ENCODE results near the gene MAP1S. TPM values are rescaled to one million over a fixed set of nuclear protein-coding genes. Genes with fewer than 3 reads are reported as not detected.
A peak's percentile ranks its signal among the peaks of the same experiment; 100 is the strongest.

Gene MAP1S
- total RNA-seq, 2 experiments from 2014 or later = 53.8 to 54.7 TPM

DNA sequence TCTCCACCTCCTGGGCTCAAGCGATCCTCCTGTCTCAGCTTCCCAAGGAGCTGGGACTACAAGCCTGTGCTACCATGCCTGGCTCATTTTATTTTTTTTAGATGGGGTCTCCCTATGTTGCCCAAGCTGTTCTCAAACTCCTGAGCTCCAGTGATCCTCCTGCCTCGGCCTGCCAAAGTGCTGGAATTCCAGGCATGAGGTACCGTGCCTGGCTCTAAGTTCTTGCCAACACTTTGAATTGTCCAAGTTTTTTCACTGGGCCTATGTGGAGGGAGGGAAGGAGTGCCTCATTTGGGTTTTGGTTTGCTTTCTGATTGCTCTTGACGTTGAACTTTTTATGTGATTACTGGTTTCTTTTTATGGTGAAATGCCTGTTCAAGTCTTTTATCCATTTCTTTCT, 26.7 kb upstream of the MAP1S start:
- ChIA-PET CTCF (interaction anchor here (0.9 to 2.0 kb wide), 2 partner anchors 11 to 74 kb away, joined by 3 to 7 read pairs; no protein-coding TSS in a partner anchor), POLR2A (no interaction called here)
- intact Hi-C loops (cut with micrococcal nuclease) = no loop called here
- TF ChIP-seq, protein P1, sequence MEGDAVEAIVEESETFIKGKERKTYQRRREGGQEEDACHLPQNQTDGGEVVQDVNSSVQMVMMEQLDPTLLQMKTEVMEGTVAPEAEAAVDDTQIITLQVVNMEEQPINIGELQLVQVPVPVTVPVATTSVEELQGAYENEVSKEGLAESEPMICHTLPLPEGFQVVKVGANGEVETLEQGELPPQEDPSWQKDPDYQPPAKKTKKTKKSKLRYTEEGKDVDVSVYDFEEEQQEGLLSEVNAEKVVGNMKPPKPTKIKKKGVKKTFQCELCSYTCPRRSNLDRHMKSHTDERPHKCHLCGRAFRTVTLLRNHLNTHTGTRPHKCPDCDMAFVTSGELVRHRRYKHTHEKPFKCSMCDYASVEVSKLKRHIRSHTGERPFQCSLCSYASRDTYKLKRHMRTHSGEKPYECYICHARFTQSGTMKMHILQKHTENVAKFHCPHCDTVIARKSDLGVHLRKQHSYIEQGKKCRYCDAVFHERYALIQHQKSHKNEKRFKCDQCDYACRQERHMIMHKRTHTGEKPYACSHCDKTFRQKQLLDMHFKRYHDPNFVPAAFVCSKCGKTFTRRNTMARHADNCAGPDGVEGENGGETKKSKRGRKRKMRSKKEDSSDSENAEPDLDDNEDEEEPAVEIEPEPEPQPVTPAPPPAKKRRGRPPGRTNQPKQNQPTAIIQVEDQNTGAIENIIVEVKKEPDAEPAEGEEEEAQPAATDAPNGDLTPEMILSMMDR (IDR thresholded peaks at IDR 0.05) = no peak
- Mint-ChIP-seq H3K27ac (no peak overlapping the region), H3K4me3 (no peak overlapping the region), H3K36me3 (ENCODE audit: low read depth) (no peaks in the 10 kb centered on the region), H3K9me3 (no peaks in the 10 kb centered on the region), H3K27me3 (peaks cover 26% of the 10 kb centered on the region), H3K4me1 (ENCODE audit: low read depth) (peaks cover 4% of the 10 kb centered on the region)
- no peak for DNase-seq
- no peak for ATAC-seq

DNA sequence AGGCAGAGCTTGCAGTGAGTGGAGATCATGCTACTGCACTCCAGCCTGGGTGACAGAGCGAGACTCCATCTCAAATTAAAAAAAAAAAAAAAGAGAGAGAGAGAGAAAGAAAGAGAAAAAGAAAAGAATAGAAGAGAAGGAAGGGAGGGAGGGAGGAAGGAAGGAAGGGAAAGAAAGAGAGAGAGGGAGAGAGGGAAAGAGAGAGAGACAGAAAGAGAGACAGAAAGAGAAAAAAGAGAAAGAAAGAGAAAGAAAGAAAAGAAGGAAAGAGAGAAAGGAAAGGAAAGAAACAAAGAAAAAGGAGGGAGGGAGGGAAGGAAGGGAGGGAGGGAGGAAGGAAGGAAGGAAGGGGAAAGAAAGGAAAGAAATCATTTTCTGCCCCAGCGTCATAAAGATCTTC, 24.1 kb upstream of the MAP1S start:
- Mint-ChIP-seq H3K27ac (no peak overlapping the region), H3K4me3 (no peak overlapping the region), H3K27me3 (peaks cover 18% of the 10 kb centered on the region), H3K4me1 (ENCODE audit: low read depth) (no peaks in the 10 kb centered on the region), H3K36me3 (ENCODE audit: low read depth) (no peaks in the 10 kb centered on the region), H3K9me3 (no peaks in the 10 kb centered on the region)
- intact Hi-C loops (cut with micrococcal nuclease) = no loop called here
- POLR2A ChIA-PET = no interaction called here
- DNase-seq (no peak), ATAC-seq (no peak)
- CTCF ChIA-PET = no interaction called here
- TF ChIP-seq, protein P1 (IDR thresholded peaks at IDR 0.05) = no peak

- POLR2A ChIA-PET = interaction anchor here (1.4 kb wide), 1 partner anchor 156 kb away, joined by 4 read pairs; the partner anchor contains the start of gene RPL18A
Measured at GRCh38 chr19:17703824-17704463, 15.3 kb upstream of the MAP1S start.

GRCh38 chr19:17706750-17707181, 12.5 kb upstream of the MAP1S start:
- no peak for DNase-seq
- Mint-ChIP-seq H3K27ac (no peak overlapping the region), H3K9me3 (no peaks in the 10 kb centered on the region), H3K4me3 (no peak overlapping the region), H3K4me1 (ENCODE audit: low read depth) (no peaks in the 10 kb centered on the region), H3K36me3 (ENCODE audit: low read depth) (no peaks in the 10 kb centered on the region), H3K27me3 (no peaks in the 10 kb centered on the region)
- ChIA-PET CTCF (interaction anchor here (0.8 to 4.8 kb wide), 9 partner anchors 10 to 225 kb away, joined by 3 to 36 read pairs (median 5); partner anchors contain the start of gene MAP1S), POLR2A (interaction anchor here (0.6 to 1.8 kb wide), 3 partner anchors 13 to 153 kb away, joined by 3 to 6 read pairs (median 5); partner anchors contain the start of gene RPL18A)
- TF ChIP-seq, protein P1 (IDR thresholded peaks at IDR 0.05) = no peak
- intact Hi-C loops (cut with micrococcal nuclease) = no loop called here
- ATAC-seq = no peak

More at GRCh38 chr19:17703824-17704463, 15.3 kb upstream of the MAP1S start:
- CTCF ChIA-PET = interaction anchor here (0.7 to 4.8 kb wide), 29 partner anchors 11 to 229 kb away, joined by 3 to 36 read pairs (median 5); partner anchors contain the start of genes B3GNT3, CCDC124, FCHO1 and MAP1S
- TF ChIP-seq, protein P1 (IDR thresholded peaks at IDR 0.05) = peak; percentile 96
- intact Hi-C loops (cut with micrococcal nuclease) = loop anchor here (5.0 kb wide), 2 partner anchors 78 to 153 kb away; partner anchors contain the start of gene RPL18A
- Mint-ChIP-seq H3K9me3 (no peaks in the 10 kb centered on the region), H3K36me3 (ENCODE audit: low read depth) (no peaks in the 10 kb centered on the region), H3K27ac (no peak overlapping the region), H3K4me1 (ENCODE audit: low read depth) (no peaks in the 10 kb centered on the region), H3K27me3 (peaks cover 2% of the 10 kb centered on the region), H3K4me3 (no peak overlapping the region)
- DNase-seq = peak; percentile 85
- peak; percentile 99 for ATAC-seq

- Mint-ChIP-seq H3K27ac (no peak overlapping the region), H3K36me3 (ENCODE audit: low read depth) (no peaks in the 10 kb centered on the region), H3K4me3 (no peak overlapping the region), H3K4me1 (ENCODE audit: low read depth) (no peaks in the 10 kb centered on the region), H3K27me3 (no peaks in the 10 kb centered on the region), H3K9me3 (no peaks in the 10 kb centered on the region)
- CTCF ChIA-PET = no interaction called here
- no peak for DNase-seq
- POLR2A ChIA-PET = no interaction called here
- TF ChIP-seq, protein P1 (IDR thresholded peaks at IDR 0.05) = no peak
- intact Hi-C loops (cut with micrococcal nuclease) = no loop called here
- ATAC-seq = no peak
Measured at GRCh38 chr19:17711851-17712250, 7.4 kb upstream of the MAP1S start.
